Stimulated activated CD8-positive, alpha-beta memory T cell treated with anti-CD3 and anti-CD28 coated beads, Interleukin-4, amount 100 ng/mL, for 4 hours (primary cell): ENCODE results near the gene WDR91.

ENCODE experiments used
- DNase-seq, 2 donors: peaks; one replicate each; pipeline ENCODE4 v3.0.0-alpha.2; 2020; ENCODE audit warnings: low read depth in 2 of 2, low spot score in 1 of 2

The WDR91 gene

GRCh38 chr7:135211179-135211945 is at the start of gene WDR91:
Gene WDR91 (minus strand): TSS chr7:135211526. CDS start chr7:135211502, 24 bp downstream.
- peak; percentile 87 to 94 for DNase-seq

- no peak for DNase-seq
Observed at GRCh38 chr7:135260470-135260869, 49.1 kb upstream of the WDR91 start.

GRCh38 chr7:135259702-135260101 is 48.4 kb upstream of the WDR91 start:
- no peak for DNase-seq

GRCh38 chr7:135258585-135258984 is 47.3 kb upstream of the WDR91 start:
- no peak for DNase-seq

GRCh38 chr7:135257790-135258189 is 46.5 kb upstream of the WDR91 start:
- DNase-seq = no peak

- DNase-seq = no peak
Observed at GRCh38 chr7:135253851-135254771, 42.8 kb upstream of the WDR91 start.

- no peak for DNase-seq
Observed at GRCh38 chr7:135251496-135252391, 40.4 kb upstream of the WDR91 start.

GRCh38 chr7:135248546-135248945 is 37.2 kb upstream of the WDR91 start:
- no peak for DNase-seq

GRCh38 chr7:135247746-135248471 is 36.6 kb upstream of the WDR91 start:
- DNase-seq = no peak

- DNase-seq = no peak
Observed at GRCh38 chr7:135246191-135246825, 35.0 kb upstream of the WDR91 start.

GRCh38 chr7:135245226-135246190 is 34.2 kb upstream of the WDR91 start:
- no peak for DNase-seq

- no peak for DNase-seq
Observed at GRCh38 chr7:135242096-135242684, 30.9 kb upstream of the WDR91 start.

GRCh38 chr7:135240441-135240840 is 29.1 kb upstream of the WDR91 start:
- no peak for DNase-seq

GRCh38 chr7:135239263-135239662 is 27.9 kb upstream of the WDR91 start:
- DNase-seq = no peak

GRCh38 chr7:135238112-135238744 is 26.9 kb upstream of the WDR91 start:
- no peak for DNase-seq

GRCh38 chr7:135236727-135237126 is 25.4 kb upstream of the WDR91 start:
- DNase-seq = no peak

GRCh38 chr7:135235841-135236240 is 24.5 kb upstream of the WDR91 start:
- DNase-seq = no peak

- DNase-seq = no peak
Observed at GRCh38 chr7:135234727-135235126, 23.4 kb upstream of the WDR91 start.
